Cardiac fibroblast (primary cell): ENCODE data around the gene PLEKHG2.
A peak's percentile ranks its signal among the peaks of the same experiment; 100 is the strongest.

Experiments used
- DNase-seq, 2 donors: peaks; one replicate each; pipeline versions ENCODE4 v3.0.0 to v3.0.0-alpha.2; 2010; ENCODE audit warnings: low read depth in 2 of 2
- H3K4me3 ChIP-seq, 2 donors: replicated peaks in 1 of 2; 1 replicate in 1 of 2; 2 replicates in 1 of 2; pipeline ENCODE4 v1.5.1; 2011; ENCODE audit warnings: low read depth in 2 of 2, low read length in 2 of 2, mild to moderate bottlenecking in 2 of 2, moderate library complexity in 1 of 2
- TF ChIP-seq, protein P1 (sequence below): IDR thresholded peaks from one replicate; pipeline ENCODE4 v1.5.1; 2011; ENCODE audit warnings: low read depth, mild to moderate bottlenecking, low read length, inconsistent platforms

PLEKHG2 gene

GRCh38 chr19:39403331-39404312, 8.8 kb upstream of the PLEKHG2 start:
- peak overlapping the region; percentile 35 to 47 for H3K4me3 ChIP-seq
- TF ChIP-seq, protein P1, sequence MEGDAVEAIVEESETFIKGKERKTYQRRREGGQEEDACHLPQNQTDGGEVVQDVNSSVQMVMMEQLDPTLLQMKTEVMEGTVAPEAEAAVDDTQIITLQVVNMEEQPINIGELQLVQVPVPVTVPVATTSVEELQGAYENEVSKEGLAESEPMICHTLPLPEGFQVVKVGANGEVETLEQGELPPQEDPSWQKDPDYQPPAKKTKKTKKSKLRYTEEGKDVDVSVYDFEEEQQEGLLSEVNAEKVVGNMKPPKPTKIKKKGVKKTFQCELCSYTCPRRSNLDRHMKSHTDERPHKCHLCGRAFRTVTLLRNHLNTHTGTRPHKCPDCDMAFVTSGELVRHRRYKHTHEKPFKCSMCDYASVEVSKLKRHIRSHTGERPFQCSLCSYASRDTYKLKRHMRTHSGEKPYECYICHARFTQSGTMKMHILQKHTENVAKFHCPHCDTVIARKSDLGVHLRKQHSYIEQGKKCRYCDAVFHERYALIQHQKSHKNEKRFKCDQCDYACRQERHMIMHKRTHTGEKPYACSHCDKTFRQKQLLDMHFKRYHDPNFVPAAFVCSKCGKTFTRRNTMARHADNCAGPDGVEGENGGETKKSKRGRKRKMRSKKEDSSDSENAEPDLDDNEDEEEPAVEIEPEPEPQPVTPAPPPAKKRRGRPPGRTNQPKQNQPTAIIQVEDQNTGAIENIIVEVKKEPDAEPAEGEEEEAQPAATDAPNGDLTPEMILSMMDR: no peak
- DNase-seq: peak; percentile 98 to 100

DNA sequence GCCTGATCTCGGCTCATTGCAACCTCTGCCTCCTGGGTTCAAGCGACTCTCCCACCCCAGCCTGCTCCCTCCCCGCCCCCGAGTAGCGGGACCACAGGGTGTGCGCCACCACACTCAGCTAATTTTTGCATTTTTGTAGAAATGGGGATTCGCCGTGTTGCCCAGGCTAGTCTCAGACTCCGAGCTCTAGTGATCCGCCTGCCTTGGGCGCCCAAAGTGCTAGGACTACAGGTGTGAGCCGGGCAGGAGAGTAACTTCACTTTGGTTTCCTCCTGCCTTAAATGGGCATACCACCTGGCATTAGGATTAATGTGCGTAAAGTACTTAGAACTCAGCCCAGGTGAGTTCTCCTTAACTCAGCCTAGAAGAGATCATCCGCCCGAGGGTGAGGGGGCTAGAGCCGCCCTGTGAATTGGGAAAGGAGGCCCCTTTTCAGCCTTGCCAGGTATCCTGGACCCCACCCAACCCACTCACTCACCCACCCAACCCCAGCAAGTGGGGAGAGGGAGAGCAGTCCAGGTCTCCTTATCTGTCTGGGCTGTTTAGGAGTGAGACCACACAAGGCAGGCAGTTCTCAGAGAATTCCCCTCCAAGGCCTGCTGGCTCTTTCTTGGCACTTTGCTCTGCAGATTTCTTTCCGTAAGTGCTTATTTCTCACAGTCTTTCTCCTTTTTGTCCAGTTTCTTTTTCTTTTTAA, 7.1 kb upstream of the PLEKHG2 start:
- no peak for DNase-seq
- TF ChIP-seq, protein P1: no peak

DNA sequence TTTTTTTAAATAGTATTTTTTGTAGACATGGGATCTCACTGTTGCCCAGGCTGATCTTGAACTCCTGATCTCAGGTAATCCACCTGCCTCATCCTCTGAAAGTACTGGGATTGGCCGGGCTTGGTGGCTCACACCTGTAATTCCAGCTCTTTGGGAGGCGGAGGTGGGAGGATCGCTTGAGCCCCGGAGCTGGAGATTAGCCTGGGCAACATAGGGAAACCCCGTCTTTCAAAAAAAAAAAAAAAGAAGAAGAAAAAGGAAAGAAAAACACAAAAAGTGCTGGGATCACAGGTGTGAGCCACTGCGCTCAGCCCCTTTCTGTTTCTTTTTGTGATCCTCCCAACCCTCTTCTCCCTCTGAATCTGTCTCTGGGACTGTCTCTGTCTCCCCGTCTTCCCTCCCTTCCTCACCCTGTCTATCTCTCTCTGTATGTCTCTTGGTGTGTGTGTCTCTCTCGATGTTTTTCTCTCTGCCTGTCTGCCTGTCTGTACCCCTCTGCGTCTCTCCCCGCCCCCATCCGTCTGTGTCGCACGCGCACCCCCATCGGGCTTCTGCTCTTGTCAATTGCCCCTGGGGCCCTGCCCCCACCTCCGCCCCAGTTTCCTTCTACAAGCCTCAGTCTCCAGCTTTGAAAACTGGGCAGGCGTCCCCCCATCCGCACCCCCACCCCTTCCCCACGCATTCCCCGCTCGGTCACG, 6.4 kb upstream of the PLEKHG2 start:
- H3K4me3 ChIP-seq: peak overlapping the region; percentile 39 to 96
- TF ChIP-seq, protein P1: no peak
- no peak for DNase-seq

More for the DNA sequence above, 7.1 kb upstream of the PLEKHG2 start:
- H3K4me3 ChIP-seq: no peak overlapping the region

DNA sequence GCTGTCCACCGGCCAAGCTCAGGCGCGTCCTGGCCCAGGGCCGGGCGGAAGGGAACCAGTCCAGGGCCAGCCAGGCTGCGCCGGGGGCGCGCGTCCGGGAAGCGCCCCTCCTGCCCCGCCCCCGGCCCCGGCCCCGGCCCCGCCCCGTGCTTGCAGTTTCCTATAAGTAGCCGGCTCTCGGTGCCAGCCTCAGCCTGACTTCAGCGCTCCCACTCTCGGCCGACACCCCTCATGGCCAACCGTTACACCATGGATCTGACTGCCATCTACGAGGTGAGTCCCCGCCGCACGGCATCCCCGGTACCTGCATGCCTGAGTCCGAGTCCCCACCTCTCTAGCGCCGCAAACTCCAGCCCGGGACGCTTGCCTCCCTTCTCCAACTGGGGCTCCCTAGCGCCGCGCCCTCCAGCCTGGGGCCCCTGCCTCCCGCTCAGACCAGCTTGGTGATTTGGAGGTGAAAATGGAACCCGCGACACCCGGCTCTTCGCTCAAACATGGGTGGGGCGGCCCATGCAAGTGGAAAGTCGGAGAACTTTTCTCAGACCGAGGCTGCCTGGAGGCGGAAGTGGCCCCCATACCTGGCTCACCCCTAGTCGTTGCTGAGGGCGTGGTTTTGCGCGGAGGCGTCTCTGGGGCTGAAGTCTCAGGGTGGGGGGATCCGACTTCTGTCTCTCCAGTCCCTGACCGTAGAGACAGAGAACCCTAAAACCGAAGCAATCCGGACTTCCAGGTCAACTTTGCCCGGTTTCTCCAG, 5.6 kb upstream of the PLEKHG2 start, which contains the start of gene ZFP36:
ZFP36 (plus strand) TSS at position 192 of the 754 bp plus-strand sequence; CDS start at position 250, 58 bp downstream.
- TF ChIP-seq, protein P1: no peak
- peak within 1 kb of the TSS; percentile 92 to 96 for H3K4me3 ChIP-seq
- DNase-seq: peak; percentile 86 to 95

- TF ChIP-seq, protein P1: no peak
- DNase-seq: no peak
- H3K4me3 ChIP-seq: peak overlapping the region; percentile 92 to 96
Measured at GRCh38 chr19:39407410-39407659, 5.1 kb upstream of the PLEKHG2 start.
